Suprapubic skin (tissue), 4 donors: Measurements from ENCODE around the gene ZNF224. TPM values are rescaled to one million over a fixed set of nuclear protein-coding genes. Genes with fewer than 3 reads are reported as not detected.
A peak's percentile ranks its signal among the peaks of the same experiment; 100 is the strongest.

Source experiments
- DNase-seq, 2 donors: peaks; one replicate each; pipeline ENCODE4 v3.0.0-alpha.2; 2019; ENCODE audit warnings: low spot score in 2 of 2
- H3K27ac ChIP-seq: fragments of 200-600 bp; sonication (generic); one replicate; pipeline ENCODE4 v1.5.1; 2019
- H3K27me3 ChIP-seq: fragments of 200-600 bp; sonication (generic); one replicate; pipeline ENCODE4 v1.5.1; 2019
- H3K36me3 ChIP-seq: fragments of 200-600 bp; sonication (generic); one replicate; pipeline ENCODE4 v1.5.1; 2019
- H3K4me1 ChIP-seq: fragments of 200-600 bp; sonication (generic); one replicate; pipeline ENCODE4 v1.5.1; 2019
- H3K4me3 ChIP-seq: fragments of 200-600 bp; sonication (generic); one replicate; pipeline ENCODE4 v1.5.1; 2019; ENCODE audit warnings: mild to moderate bottlenecking
- H3K9me3 ChIP-seq: fragments of 200-600 bp; sonication (generic); one replicate; pipeline ENCODE4 v1.5.1; 2019
- EP300 ChIP-seq: sonication (generic); formaldehyde crosslinking; IDR thresholded peaks from one replicate; pipeline ENCODE4 v1.6.1; 2017; ENCODE audit warnings: antibody characterized with exemption
- POLR2A ChIP-seq, 2 donors: fragments of 450-650 bp; IDR thresholded peaks; one replicate each; pipeline ENCODE4 v1.6.1; 2017; ENCODE audit warnings: antibody characterized with exemption in 2 of 2, mild to moderate bottlenecking in 2 of 2, moderate library complexity in 2 of 2
- POLR2AphosphoS5 ChIP-seq, 3 donors: sonication (generic); formaldehyde crosslinking; IDR thresholded peaks; one replicate each; pipeline ENCODE4 v1.6.1; 2017; ENCODE audit warnings: antibody characterized with exemption in 3 of 3
- WGBS: methylation state at CpG from one replicate; pipeline ENCODE4 v1.1.5; 2018; 5-methylcytosine and 5-hydroxymethylcytosine counted together
- total RNA-seq, 4 donors: library from RNA; depleted of rRNA; stranded (reverse); fragments of >200 nt; gene quantifications; one replicate each; pipeline ENCODE4 v1.1.0, GENCODE V29; 2016
- TF ChIP-seq, protein P1 (sequence below), 2 donors: fragments of 200-600 bp in 1 of 2; fragments of 450-650 bp in 1 of 2; sonication (generic) in 1 of 2; IDR thresholded peaks; one replicate each; pipeline ENCODE4 v1.5.1; 2016 to 2019; ENCODE audit warnings: antibody characterized with exemption in 2 of 2, mild to moderate bottlenecking in 1 of 2, moderate library complexity in 1 of 2

The ZNF224 gene
- total RNA-seq, 4 donors from 2014 or later, result 11.5 to 43.9 (median 19.8) TPM

DNA sequence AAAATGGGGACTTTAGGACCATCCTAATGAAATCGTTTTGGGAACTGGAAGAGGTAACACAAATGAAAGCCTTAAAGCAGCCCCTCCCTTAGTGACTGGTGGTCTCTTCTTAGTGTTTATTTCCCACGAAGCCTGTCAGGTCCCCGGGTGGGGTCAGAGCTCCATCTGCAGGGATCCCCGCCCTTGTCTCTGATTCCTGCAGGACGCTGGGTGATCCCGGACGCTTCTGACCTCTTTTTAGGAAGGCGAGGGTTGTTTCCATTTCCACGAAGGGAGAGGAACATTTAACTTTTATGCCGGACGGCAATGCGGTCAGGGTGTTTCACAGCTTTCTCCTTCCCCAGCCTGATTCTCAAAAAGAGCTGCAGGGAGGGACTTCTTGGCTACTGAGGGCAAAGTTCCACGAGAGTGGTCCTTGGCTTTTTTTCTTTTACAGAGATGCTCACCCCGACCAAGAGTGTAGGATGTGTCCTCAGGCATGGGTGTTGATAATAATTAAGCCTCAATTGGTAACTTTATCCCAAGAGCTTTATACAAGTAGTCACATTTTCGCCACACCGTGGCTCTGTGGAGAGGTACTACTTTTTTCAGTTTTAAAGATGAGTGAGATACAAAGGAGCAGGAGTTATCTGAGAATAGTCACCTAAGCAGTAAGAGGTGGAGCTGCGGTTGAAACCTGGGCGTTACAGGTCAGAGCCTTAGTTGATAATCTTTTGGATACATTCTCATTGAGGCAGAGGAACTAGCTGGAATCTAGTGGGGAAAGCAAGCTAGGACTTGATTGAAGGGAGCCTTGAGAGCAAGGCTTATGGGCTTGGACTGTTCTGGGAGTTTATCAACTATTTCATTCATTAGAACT, 21.4 kb upstream of the ZNF224 start:
- peak overlapping the region; percentile 61 for H3K4me3 ChIP-seq
- DNase-seq, result no peak
- peaks cover 19% of the 10 kb centered on the region for H3K4me1 ChIP-seq
- 28% methylated on average over 14 of the region's 18 CpGs for WGBS
- H3K9me3 ChIP-seq, result peaks cover 16% of the 10 kb centered on the region
- no peaks in the 10 kb centered on the region for H3K27me3 ChIP-seq
- no peak overlapping the region for H3K27ac ChIP-seq
- no peaks in the 10 kb centered on the region for H3K36me3 ChIP-seq
- no peak for TF ChIP-seq EP300
- no peak for TF ChIP-seq POLR2A (IDR thresholded peaks at IDR 0.05)
- TF ChIP-seq POLR2AphosphoS5 (IDR thresholded peaks at IDR 0.05), result no peak
- TF ChIP-seq, protein P1, sequence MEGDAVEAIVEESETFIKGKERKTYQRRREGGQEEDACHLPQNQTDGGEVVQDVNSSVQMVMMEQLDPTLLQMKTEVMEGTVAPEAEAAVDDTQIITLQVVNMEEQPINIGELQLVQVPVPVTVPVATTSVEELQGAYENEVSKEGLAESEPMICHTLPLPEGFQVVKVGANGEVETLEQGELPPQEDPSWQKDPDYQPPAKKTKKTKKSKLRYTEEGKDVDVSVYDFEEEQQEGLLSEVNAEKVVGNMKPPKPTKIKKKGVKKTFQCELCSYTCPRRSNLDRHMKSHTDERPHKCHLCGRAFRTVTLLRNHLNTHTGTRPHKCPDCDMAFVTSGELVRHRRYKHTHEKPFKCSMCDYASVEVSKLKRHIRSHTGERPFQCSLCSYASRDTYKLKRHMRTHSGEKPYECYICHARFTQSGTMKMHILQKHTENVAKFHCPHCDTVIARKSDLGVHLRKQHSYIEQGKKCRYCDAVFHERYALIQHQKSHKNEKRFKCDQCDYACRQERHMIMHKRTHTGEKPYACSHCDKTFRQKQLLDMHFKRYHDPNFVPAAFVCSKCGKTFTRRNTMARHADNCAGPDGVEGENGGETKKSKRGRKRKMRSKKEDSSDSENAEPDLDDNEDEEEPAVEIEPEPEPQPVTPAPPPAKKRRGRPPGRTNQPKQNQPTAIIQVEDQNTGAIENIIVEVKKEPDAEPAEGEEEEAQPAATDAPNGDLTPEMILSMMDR (IDR thresholded peaks at IDR 0.05), result no peak

DNA sequence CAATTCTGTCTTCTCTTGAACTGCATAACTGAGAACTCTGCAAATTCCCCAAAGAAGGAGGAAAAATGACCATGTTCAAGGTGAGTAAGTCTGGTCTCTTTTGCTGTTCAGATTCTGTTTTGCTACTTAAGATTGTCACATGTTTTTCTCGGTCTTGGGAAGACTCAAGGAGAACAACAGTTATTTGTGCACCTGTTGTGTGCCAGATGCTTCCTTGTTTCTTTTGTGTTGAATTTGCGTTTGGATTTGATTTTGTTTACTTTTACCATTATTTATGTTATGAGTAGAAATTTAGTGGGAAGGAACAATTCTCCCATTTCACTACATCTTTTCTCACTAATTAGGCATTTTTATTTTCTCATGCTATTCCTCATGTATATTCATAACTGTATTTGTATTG, 17.8 kb upstream of the ZNF224 start:
- Histone ChIP-seq H3K4me3 (no peak overlapping the region), H3K4me1 (peaks cover 16% of the 10 kb centered on the region), H3K27ac (no peak overlapping the region), H3K9me3 (no peaks in the 10 kb centered on the region), H3K27me3 (no peaks in the 10 kb centered on the region), H3K36me3 (peaks cover 16% of the 10 kb centered on the region)
- 86% methylated on average over 2 of the region's 2 CpGs for WGBS
- no peak for DNase-seq
- TF ChIP-seq POLR2A (IDR thresholded peaks at IDR 0.05), result no peak
- TF ChIP-seq, protein P1 (IDR thresholded peaks at IDR 0.05), result no peak
- no peak for TF ChIP-seq POLR2AphosphoS5 (IDR thresholded peaks at IDR 0.05)
- TF ChIP-seq EP300, result no peak

DNA sequence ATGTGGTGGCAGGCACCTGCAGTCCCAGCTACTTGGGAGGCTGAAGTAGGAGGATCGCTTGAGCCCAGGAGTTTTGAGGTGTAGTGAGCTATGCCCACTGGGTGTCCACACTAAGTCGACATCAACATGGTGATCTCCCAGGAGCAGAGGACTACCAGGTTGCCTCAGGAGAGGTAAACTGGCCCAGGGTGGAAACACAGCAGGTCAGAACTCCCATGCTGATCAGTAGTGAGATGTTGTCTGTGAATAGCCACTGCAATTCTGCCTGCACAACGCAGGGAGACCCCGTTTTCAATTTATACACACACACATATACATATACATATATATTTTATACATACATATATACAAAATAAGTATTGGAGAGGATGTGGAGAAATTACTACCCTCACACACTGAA, 2.1 kb upstream of the ZNF224 start:
- Histone ChIP-seq H3K4me1 (peaks cover 17% of the 10 kb centered on the region), H3K27me3 (no peaks in the 10 kb centered on the region), H3K27ac (no peak overlapping the region), H3K4me3 (no peak overlapping the region), H3K9me3 (no peaks in the 10 kb centered on the region), H3K36me3 (peaks cover 6% of the 10 kb centered on the region)
- 77% methylated on average over 4 of the region's 4 CpGs for WGBS
- TF ChIP-seq POLR2A (IDR thresholded peaks at IDR 0.05), result no peak
- no peak for TF ChIP-seq POLR2AphosphoS5 (IDR thresholded peaks at IDR 0.05)
- TF ChIP-seq, protein P1 (IDR thresholded peaks at IDR 0.05), result no peak
- TF ChIP-seq EP300, result no peak
- DNase-seq, result no peak

DNA sequence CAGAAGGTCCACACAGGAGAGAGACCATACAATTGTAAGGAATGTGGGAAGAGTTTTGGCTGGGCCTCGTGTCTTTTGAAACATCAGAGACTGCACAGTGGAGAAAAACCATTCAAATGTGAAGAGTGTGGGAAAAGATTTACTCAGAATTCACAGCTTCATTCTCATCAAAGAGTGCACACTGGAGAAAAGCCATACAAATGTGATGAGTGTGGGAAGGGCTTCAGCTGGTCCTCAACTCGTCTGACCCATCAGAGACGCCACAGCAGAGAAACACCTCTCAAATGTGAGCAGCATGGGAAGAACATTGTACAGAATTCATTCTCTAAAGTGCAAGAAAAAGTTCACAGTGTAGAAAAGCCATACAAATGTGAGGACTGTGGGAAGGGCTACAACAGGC, 13.6 kb downstream of the ZNF224 start:
- no peak for DNase-seq
- 97% methylated on average over 3 of the region's 3 CpGs for WGBS
- Histone ChIP-seq H3K27ac (no peak overlapping the region), H3K4me3 (no peak overlapping the region), H3K36me3 (peaks cover 51% of the 10 kb centered on the region), H3K9me3 (peaks cover 41% of the 10 kb centered on the region), H3K4me1 (peaks cover 10% of the 10 kb centered on the region), H3K27me3 (no peaks in the 10 kb centered on the region)
- TF ChIP-seq EP300 (no peak), POLR2AphosphoS5 (IDR thresholded peaks at IDR 0.05) (no peak), POLR2A (IDR thresholded peaks at IDR 0.05) (no peak)
- TF ChIP-seq, protein P1 (IDR thresholded peaks at IDR 0.05), result no peak

DNA sequence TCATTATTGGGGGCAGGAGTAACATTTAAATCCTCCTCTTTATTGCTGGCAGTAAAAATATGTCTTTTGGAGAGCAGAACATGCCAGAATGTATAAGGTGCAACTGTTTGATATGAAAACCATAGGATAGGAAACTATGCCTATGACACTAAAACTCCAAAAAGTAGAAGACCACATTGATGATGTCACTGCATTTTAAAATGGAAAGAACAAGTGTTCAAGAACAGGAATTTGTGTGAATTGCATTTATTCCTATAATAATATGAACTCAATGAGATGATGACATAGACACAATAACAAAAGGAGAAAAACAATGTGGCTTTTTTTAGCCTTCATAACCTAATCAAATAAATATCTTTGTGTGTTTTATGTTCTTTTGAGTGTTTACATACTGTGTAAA, 15.3 kb downstream of the ZNF224 start:
- Histone ChIP-seq H3K4me1 (peaks cover 16% of the 10 kb centered on the region), H3K4me3 (no peak overlapping the region), H3K9me3 (peaks cover 37% of the 10 kb centered on the region), H3K27me3 (no peaks in the 10 kb centered on the region), H3K36me3 (peaks cover 35% of the 10 kb centered on the region), H3K27ac (no peak overlapping the region)
- no peak for DNase-seq
- no peak for TF ChIP-seq POLR2A (IDR thresholded peaks at IDR 0.05)
- TF ChIP-seq EP300, result no peak
- no peak for TF ChIP-seq POLR2AphosphoS5 (IDR thresholded peaks at IDR 0.05)
- TF ChIP-seq, protein P1 (IDR thresholded peaks at IDR 0.05), result no peak
